GM19463 (cell line): Measurements from ENCODE around the gene OR6C2.
"Not testable (repeated sequence)": the region's sequence is repeated elsewhere in the genome, so short reads cannot be mapped to it uniquely, and the experiment has no call there.

Experiments used
- ATAC-seq: cut with Tn5 transposase; IDR thresholded peaks from one replicate; pipeline ENCODE4 v1.9.1; 2021; ENCODE audit warnings: mild to moderate bottlenecking, moderate library complexity; ENCODE audit not compliant: unreplicated experiment

Gene OR6C2

GRCh38 chr12:55443776-55444175, at the start of gene OR6C2:
TSS of gene OR6C2 (plus strand) at chr12:55444076. CDS start at chr12:55452214, 8,138 bp downstream.
- no peak for ATAC-seq

GRCh38 chr12:55396326-55396725, 47.5 kb upstream of the OR6C2 start:
- no peak for ATAC-seq

GRCh38 chr12:55400229-55400628, 43.6 kb upstream of the OR6C2 start, which contains the start of gene OR6C65:
TSS of gene OR6C65 (plus strand) at chr12:55400529. CDS start at chr12:55400529, 0 bp downstream.
- ATAC-seq, result no peak

- ATAC-seq, result no peak
Measured at GRCh38 chr12:55407866-55408265, 36.0 kb upstream of the OR6C2 start.

- ATAC-seq, result not testable (repeated sequence)
Measured at GRCh38 chr12:55409133-55409532, 34.7 kb upstream of the OR6C2 start.

GRCh38 chr12:55412138-55412537, 31.7 kb upstream of the OR6C2 start:
- not testable (repeated sequence) for ATAC-seq

- ATAC-seq, result not testable (repeated sequence)
Measured at GRCh38 chr12:55413498-55414388, 30.1 kb upstream of the OR6C2 start.

- ATAC-seq, result not testable (repeated sequence)
Measured at GRCh38 chr12:55414396-55414823, 29.5 kb upstream of the OR6C2 start.

- ATAC-seq, result peak; percentile 48
Measured at GRCh38 chr12:55414889-55415288, 29.0 kb upstream of the OR6C2 start.

- no peak for ATAC-seq
Measured at GRCh38 chr12:55416961-55417360, 26.9 kb upstream of the OR6C2 start.

- ATAC-seq, result no peak
Measured at GRCh38 chr12:55420307-55420962, 23.4 kb upstream of the OR6C2 start.

- no peak for ATAC-seq
Measured at GRCh38 chr12:55425954-55426353, 17.9 kb upstream of the OR6C2 start, which contains the start of gene OR6C76. TSS of gene OR6C76 (plus strand) at chr12:55426254. CDS start at chr12:55426254, 0 bp downstream.

- ATAC-seq, result no peak
Measured at GRCh38 chr12:55428331-55429243, 15.3 kb upstream of the OR6C2 start.

GRCh38 chr12:55441233-55441632, 2.6 kb upstream of the OR6C2 start:
- ATAC-seq, result not testable (repeated sequence)

- no peak for ATAC-seq
Measured at GRCh38 chr12:55445357-55445756, 1.5 kb downstream of the OR6C2 start.

- ATAC-seq, result no peak
Measured at GRCh38 chr12:55446326-55446725, 2.5 kb downstream of the OR6C2 start.

- no peak for ATAC-seq
Measured at GRCh38 chr12:55448825-55449224, 4.9 kb downstream of the OR6C2 start.

GRCh38 chr12:55464926-55465325, 21.1 kb downstream of the OR6C2 start:
- not testable (repeated sequence) for ATAC-seq

- ATAC-seq, result no peak
Measured at GRCh38 chr12:55467836-55468235, 24.0 kb downstream of the OR6C2 start.

- no peak for ATAC-seq
Measured at GRCh38 chr12:55469291-55469690, 25.4 kb downstream of the OR6C2 start.
